Activated CD4-positive, alpha-beta memory T cell treated with anti-CD3 and anti-CD28 coated beads for 36 hours (primary cell): ENCODE data around the gene SH3RF3. TPM values are rescaled to one million over a fixed set of nuclear protein-coding genes. Genes with fewer than 3 reads are reported as not detected.

Source experiments
- CTCF ChIA-PET: fragments of 350-600 bp; sonication (Branson Sonifier 250); formaldehyde crosslinking; loops from one replicate; lab custom pipeline; 2021; ENCODE audit warnings: antibody characterized with exemption, inconsistent platforms; lab: Charles Lee
- POLR2A ChIA-PET: fragments of 350-600 bp; sonication (Branson Sonifier 250); formaldehyde crosslinking; loops from one replicate; lab custom pipeline; 2021; ENCODE audit warnings: antibody characterized with exemption; lab: Charles Lee
- DNase-seq: peaks from one replicate; pipeline ENCODE4 v3.0.0-alpha.2; 2020
- H3K27ac Mint-ChIP-seq: one replicate; pipeline ENCODE4 v1.8.0; 2021; ENCODE audit warnings: mixed read lengths
- H3K27me3 Mint-ChIP-seq: one replicate; pipeline ENCODE4 v1.8.0; 2021; ENCODE audit warnings: mixed read lengths
- H3K36me3 Mint-ChIP-seq: one replicate; pipeline ENCODE4 v1.8.0; 2021; ENCODE audit warnings: mixed read lengths
- H3K4me1 Mint-ChIP-seq: one replicate; pipeline ENCODE4 v1.8.0; 2021; ENCODE audit warnings: low read depth, mixed read lengths
- H3K4me3 Mint-ChIP-seq: one replicate; pipeline ENCODE4 v1.8.0; 2021; ENCODE audit warnings: mild to moderate bottlenecking, mixed read lengths
- H3K9me3 Mint-ChIP-seq: one replicate; pipeline ENCODE4 v1.8.0; 2021; ENCODE audit warnings: mixed read lengths
- intact Hi-C: fragments of 100-400 bp; cut with micrococcal nuclease; formaldehyde crosslinking; loops from one replicate; pipeline ENCODE4 v1.15.1; 2023
- total RNA-seq, 2 experiments: library from RNA; stranded (reverse); gene quantifications; one replicate each; pipeline ENCODE4 v1.2.3, GENCODE V29; 2021

The SH3RF3 gene
- total RNA-seq, 2 experiments from 2014 or later, result 0.33 to 0.34 TPM

DNA sequence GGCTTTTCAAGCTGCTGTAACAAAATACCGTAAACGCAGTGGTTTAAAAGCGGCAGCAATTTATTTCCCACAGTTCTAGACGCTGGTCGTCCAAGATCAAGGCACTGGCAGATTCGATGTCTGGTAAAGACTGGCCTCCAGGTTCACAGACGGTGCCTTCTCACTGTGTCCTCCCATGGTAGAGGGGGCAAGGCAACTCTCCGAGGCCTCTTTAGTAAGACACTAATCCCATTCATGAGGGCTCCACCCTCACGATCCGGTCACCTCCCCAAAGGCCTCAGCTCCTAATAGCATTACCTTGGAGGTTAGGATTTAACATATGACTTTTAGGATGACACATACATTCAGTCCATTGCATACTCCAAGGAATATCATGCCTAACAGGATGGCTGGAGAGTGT, 117.2 kb downstream of the SH3RF3 start:
- DNase-seq, result no peak
- Mint-ChIP-seq H3K4me3 (no peak overlapping the region), H3K4me1 (no peaks in the 10 kb centered on the region), H3K27ac (no peak overlapping the region), H3K27me3 (peaks cover 2% of the 10 kb centered on the region), H3K36me3 (no peaks in the 10 kb centered on the region), H3K9me3 (no peaks in the 10 kb centered on the region)
- POLR2A ChIA-PET, result no interaction called here
- CTCF ChIA-PET, result no interaction called here
- intact Hi-C loops, result no loop called here

- DNase-seq, result no peak
- Mint-ChIP-seq H3K4me1 (no peaks in the 10 kb centered on the region), H3K9me3 (no peaks in the 10 kb centered on the region), H3K4me3 (no peak overlapping the region), H3K27ac (no peak overlapping the region), H3K27me3 (peaks cover 2% of the 10 kb centered on the region), H3K36me3 (no peaks in the 10 kb centered on the region)
- intact Hi-C loops, result no loop called here
- ChIA-PET CTCF (no interaction called here), POLR2A (no interaction called here)
These were observed 117.6 kb downstream of the SH3RF3 start for GRCh38 chr2:109246616-109247015.

DNA sequence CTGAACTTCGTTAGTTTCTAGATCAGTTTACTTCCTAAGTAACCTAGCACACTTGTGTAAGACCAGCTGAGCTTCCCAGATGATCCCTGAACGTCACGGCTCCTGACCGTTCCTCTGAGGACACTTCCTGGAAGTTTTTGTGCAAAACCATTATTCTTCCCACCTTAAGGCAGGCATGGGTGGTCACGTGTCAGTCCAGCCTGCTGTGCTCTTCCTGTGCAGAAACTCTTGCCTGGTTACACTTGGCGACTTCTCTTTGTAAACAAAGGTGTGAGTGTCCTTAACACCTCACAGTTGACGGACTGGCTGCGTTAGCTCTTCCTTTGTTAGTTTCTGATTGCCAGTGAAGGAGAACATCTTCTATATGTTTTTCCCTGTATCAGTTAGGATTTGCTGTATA, 118.3 kb downstream of the SH3RF3 start:
- Mint-ChIP-seq H3K27ac (no peak overlapping the region), H3K9me3 (no peaks in the 10 kb centered on the region), H3K4me1 (no peaks in the 10 kb centered on the region), H3K36me3 (no peaks in the 10 kb centered on the region), H3K27me3 (peaks cover 2% of the 10 kb centered on the region), H3K4me3 (no peak overlapping the region)
- intact Hi-C loops, result no loop called here
- CTCF ChIA-PET, result no interaction called here
- DNase-seq, result no peak
- POLR2A ChIA-PET, result no interaction called here

DNA sequence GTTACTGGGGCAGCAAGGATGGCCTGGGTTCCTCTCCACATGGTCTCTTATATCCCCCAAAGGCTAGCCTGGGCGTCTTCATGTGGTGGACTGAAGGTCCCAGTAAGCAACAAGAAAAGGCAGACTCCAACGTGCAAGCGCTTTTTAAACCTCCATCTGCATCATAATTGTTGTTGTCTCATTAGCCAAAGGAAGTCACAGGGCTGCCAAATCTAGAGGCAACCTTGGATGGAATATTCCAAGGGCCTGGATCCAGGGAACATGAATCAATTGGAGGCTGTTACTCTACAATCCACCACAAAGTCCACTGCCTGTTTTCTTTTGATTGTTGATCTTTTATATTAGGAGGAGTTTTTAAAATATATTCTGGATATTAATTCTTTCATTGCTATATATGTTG, 118.8 kb downstream of the SH3RF3 start:
- Mint-ChIP-seq H3K27me3 (peaks cover 2% of the 10 kb centered on the region), H3K4me1 (no peaks in the 10 kb centered on the region), H3K9me3 (no peaks in the 10 kb centered on the region), H3K4me3 (no peak overlapping the region), H3K36me3 (no peaks in the 10 kb centered on the region), H3K27ac (no peak overlapping the region)
- ChIA-PET CTCF (interaction anchor here (1.2 kb wide), 1 partner anchor 262 kb away, joined by 3 read pairs; no protein-coding TSS in a partner anchor), POLR2A (no interaction called here)
- no peak for DNase-seq
- intact Hi-C loops, result no loop called here

DNA sequence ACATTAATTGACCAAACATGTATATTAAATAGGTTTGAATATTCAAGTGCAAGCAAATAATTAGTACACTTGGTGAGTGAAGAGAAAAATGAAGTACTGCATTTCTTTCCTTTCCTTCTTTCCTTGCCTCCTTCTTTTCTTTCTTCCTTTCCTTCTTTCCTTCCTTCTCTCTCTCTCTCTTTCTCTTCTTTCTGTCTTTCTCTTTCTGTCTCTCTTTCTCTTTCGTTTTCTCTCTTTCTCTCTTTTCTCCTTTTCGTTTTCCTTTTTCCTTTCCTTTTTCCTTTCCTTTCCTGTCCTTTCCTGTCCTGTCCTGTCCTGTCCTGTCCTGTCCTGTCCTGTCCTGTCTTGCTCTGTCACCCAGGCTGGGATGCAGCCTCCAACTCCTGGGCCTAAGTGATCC, 119.6 kb downstream of the SH3RF3 start:
- Mint-ChIP-seq H3K9me3 (no peaks in the 10 kb centered on the region), H3K27ac (no peak overlapping the region), H3K27me3 (peaks cover 2% of the 10 kb centered on the region), H3K4me1 (no peaks in the 10 kb centered on the region), H3K4me3 (no peak overlapping the region), H3K36me3 (no peaks in the 10 kb centered on the region)
- POLR2A ChIA-PET, result no interaction called here
- CTCF ChIA-PET, result interaction anchor here (1.2 kb wide), 1 partner anchor 262 kb away, joined by 3 read pairs; no protein-coding TSS in a partner anchor
- intact Hi-C loops, result no loop called here
- no peak for DNase-seq

DNA sequence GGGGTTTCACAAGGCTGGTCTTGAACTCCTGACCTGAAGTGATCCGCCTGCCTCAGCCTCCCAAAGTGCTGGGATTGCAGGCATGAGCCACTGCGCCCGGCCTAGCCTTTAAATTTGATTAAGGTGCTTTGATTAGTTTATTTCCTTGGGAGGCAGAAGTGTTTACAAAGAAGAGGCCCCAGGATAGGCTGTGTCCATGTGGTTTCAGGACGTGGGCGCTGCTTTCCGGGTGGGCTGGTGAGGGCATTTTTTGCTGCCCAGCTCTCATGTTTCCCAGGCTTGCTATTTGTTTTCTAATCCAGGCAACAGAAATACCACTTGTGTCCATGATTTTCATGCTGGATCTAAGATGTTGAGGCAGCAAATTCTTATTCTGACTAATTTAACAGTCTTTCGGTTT, 124.2 kb downstream of the SH3RF3 start:
- Mint-ChIP-seq H3K9me3 (no peaks in the 10 kb centered on the region), H3K4me3 (no peak overlapping the region), H3K4me1 (no peaks in the 10 kb centered on the region), H3K27ac (no peak overlapping the region), H3K27me3 (peaks cover 4% of the 10 kb centered on the region), H3K36me3 (no peaks in the 10 kb centered on the region)
- ChIA-PET CTCF (no interaction called here), POLR2A (no interaction called here)
- DNase-seq, result no peak
- intact Hi-C loops, result no loop called here

- ChIA-PET CTCF (no interaction called here), POLR2A (no interaction called here)
- DNase-seq, result no peak
- no peaks in the 10 kb centered on the region for H3K36me3 Mint-ChIP-seq
- no peak overlapping the region for H3K4me3 Mint-ChIP-seq
- H3K4me1 Mint-ChIP-seq, result no peaks in the 10 kb centered on the region
- peaks cover 4% of the 10 kb centered on the region for H3K27me3 Mint-ChIP-seq
- H3K27ac Mint-ChIP-seq, result no peak overlapping the region
- H3K9me3 Mint-ChIP-seq, result no peaks in the 10 kb centered on the region
- intact Hi-C loops, result no loop called here
These were observed 125.3 kb downstream of the SH3RF3 start for GRCh38 chr2:109254174-109254904.

DNA sequence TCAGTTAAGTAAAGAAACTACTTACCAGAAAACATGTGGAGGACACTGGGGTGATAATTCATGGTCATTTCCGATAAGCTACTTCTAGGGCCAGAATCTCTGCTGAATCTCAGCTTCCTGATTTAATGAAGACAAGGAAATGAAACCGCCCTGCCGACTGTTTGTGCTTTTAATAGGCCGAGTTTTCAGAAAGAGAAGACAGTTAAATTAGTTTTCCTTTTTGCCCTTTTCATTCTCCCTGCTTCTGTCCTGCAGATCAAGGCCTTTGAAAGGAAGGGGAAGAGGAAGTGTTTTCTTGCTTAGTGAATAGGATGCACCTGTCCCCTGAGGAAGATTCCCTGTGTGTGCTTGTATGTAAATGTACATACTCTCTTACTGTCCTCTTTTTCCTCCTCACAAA, 126.6 kb downstream of the SH3RF3 start:
- H3K27ac Mint-ChIP-seq, result no peak overlapping the region
- H3K4me1 Mint-ChIP-seq, result no peaks in the 10 kb centered on the region
- H3K36me3 Mint-ChIP-seq, result no peaks in the 10 kb centered on the region
- H3K9me3 Mint-ChIP-seq, result no peaks in the 10 kb centered on the region
- intact Hi-C loops, result no loop called here
- ChIA-PET CTCF (no interaction called here), POLR2A (no interaction called here)
- H3K27me3 Mint-ChIP-seq, result peaks cover 2% of the 10 kb centered on the region
- no peak for DNase-seq
- no peak overlapping the region for H3K4me3 Mint-ChIP-seq

DNA sequence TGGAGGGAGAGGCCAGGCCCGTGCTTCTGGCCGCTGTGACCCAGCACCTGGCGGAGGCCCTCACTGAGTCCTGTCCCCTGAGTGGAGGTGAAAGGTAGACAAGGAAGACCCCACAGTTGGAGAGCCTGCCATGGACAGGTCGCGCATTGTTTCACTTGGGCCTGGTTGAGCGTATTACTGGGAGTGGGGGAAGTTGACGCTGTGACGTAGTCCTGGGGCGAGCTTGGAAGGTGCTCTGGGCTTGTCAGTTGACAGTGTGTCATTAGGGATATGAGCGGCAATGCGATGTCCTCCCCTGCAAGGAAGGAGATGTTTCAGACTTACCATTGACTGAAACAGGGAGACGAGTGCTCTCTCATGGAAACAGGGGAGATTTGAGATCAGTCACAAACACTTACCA, 127.1 kb downstream of the SH3RF3 start:
- no peaks in the 10 kb centered on the region for H3K9me3 Mint-ChIP-seq
- intact Hi-C loops, result no loop called here
- no peak for DNase-seq
- H3K27me3 Mint-ChIP-seq, result peaks cover 2% of the 10 kb centered on the region
- ChIA-PET CTCF (no interaction called here), POLR2A (no interaction called here)
- H3K36me3 Mint-ChIP-seq, result no peaks in the 10 kb centered on the region
- H3K4me1 Mint-ChIP-seq, result no peaks in the 10 kb centered on the region
- no peak overlapping the region for H3K4me3 Mint-ChIP-seq
- no peak overlapping the region for H3K27ac Mint-ChIP-seq

DNA sequence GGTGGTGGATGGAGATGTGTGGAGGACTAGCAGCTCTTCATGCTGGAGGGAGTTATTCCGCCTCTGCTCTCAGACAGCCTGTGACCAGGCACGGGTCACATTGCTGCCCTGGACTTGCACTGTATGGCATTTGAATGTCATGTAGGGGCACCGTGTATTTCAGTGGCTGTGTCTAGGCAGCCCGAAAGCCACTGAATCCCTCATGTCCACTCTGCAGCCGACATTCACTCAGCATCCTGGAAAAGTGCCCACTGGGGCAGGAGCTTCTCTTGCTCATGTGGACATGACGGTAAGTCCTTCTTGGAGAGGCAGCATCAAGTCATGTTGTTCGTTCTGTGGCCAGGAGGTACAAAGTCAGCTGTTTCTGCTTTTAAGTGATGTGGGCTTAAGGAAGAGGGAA, 127.9 kb downstream of the SH3RF3 start:
- POLR2A ChIA-PET, result no interaction called here
- intact Hi-C loops, result no loop called here
- DNase-seq, result no peak
- H3K4me1 Mint-ChIP-seq, result no peaks in the 10 kb centered on the region
- H3K27ac Mint-ChIP-seq, result no peak overlapping the region
- no peaks in the 10 kb centered on the region for H3K36me3 Mint-ChIP-seq
- CTCF ChIA-PET, result no interaction called here
- no peak overlapping the region for H3K4me3 Mint-ChIP-seq
- H3K9me3 Mint-ChIP-seq, result no peaks in the 10 kb centered on the region
- H3K27me3 Mint-ChIP-seq, result peaks cover 2% of the 10 kb centered on the region

GRCh38 chr2:109257653-109258052, 128.6 kb downstream of the SH3RF3 start:
- ChIA-PET CTCF (no interaction called here), POLR2A (no interaction called here)
- Mint-ChIP-seq H3K36me3 (no peaks in the 10 kb centered on the region), H3K27ac (no peak overlapping the region), H3K27me3 (peaks cover 2% of the 10 kb centered on the region), H3K9me3 (no peaks in the 10 kb centered on the region), H3K4me3 (no peak overlapping the region), H3K4me1 (no peaks in the 10 kb centered on the region)
- DNase-seq, result no peak
- intact Hi-C loops, result no loop called here

DNA sequence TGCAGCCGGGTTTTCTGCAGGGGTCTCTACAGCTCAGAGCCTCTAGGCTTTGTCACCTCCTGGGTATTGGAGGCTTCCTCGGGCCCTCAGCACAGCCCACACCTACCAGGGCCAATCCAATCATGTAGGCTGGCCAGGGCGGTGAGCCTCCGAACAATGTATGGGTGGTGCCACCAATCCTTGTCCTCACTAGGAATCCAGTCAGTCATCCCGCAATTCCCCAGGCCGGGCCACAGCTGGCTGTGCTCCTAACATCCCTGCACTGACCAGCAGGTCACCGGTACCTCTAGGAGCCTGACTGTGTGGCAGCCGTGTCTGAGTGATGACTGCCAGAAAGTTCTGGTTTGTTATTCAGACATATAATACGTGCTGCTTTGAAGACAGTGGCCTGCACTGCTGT, 129.4 kb downstream of the SH3RF3 start:
- ChIA-PET POLR2A (no interaction called here), CTCF (no interaction called here)
- H3K9me3 Mint-ChIP-seq, result no peaks in the 10 kb centered on the region
- no peak overlapping the region for H3K4me3 Mint-ChIP-seq
- intact Hi-C loops, result no loop called here
- no peaks in the 10 kb centered on the region for H3K4me1 Mint-ChIP-seq
- H3K27me3 Mint-ChIP-seq, result peaks cover 2% of the 10 kb centered on the region
- no peaks in the 10 kb centered on the region for H3K36me3 Mint-ChIP-seq
- DNase-seq, result no peak
- H3K27ac Mint-ChIP-seq, result no peak overlapping the region

DNA sequence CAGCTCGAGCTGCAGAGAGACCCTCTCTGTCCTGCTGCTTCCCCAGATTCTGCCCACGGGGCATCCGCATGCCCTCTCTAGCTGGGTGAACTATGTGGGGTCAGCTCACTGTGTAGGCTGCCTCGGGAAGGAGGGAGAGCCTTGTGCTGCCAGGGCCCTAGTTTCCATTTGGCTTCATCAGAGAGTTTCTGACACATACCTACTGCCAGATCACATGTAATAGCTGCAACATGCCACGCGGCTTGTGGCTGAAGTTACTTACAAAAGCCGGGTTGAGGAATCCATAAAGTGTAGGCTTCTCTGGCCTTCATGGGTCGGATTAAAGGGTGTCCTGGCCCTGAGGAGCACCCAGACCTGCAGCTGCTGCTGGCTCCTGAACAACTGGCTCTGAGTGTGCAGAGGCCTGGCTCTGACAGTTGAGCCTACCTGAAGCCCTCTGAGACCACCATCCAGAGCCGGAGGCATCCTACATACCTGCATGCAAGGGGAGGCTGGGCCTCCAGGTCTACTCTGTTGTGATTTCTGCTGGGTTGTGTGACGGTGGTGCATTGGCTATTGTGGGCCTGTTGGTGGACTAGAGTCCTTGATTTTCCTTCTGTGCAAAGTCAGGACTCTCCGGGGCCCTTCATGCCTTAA, 130.0 kb downstream of the SH3RF3 start:
- Mint-ChIP-seq H3K27ac (no peak overlapping the region), H3K36me3 (no peaks in the 10 kb centered on the region), H3K9me3 (no peaks in the 10 kb centered on the region), H3K4me3 (no peak overlapping the region), H3K27me3 (peaks cover 2% of the 10 kb centered on the region), H3K4me1 (no peaks in the 10 kb centered on the region)
- no peak for DNase-seq
- intact Hi-C loops, result no loop called here
- ChIA-PET POLR2A (no interaction called here), CTCF (no interaction called here)
